ENCODE data around the gene ADGRL2.
"Not testable (repeated sequence)": the region's sequence is repeated elsewhere in the genome, so short reads cannot be mapped to it uniquely, and the experiment has no call there.

DNA sequence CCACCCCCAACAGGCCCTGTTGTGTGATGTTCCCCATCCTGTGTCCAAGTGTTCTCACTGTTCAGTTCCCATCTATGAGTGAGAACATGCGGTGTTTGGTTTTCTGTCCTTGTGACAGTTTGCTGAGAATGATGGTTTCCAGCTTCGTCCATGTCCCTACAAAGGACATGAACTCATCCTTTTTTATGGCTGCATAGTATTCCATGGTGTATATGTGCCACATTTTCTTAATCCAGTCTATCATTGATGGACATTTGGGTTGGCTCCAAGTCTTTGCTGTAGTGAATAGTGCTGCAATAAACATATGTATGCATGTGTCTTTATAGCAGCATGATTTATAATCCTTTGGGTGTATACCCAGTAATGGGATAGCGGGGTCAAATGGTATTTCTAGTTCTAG lies 70.4 kb downstream of the ADGRL2 start:
- TF ChIP-seq, protein P1, sequence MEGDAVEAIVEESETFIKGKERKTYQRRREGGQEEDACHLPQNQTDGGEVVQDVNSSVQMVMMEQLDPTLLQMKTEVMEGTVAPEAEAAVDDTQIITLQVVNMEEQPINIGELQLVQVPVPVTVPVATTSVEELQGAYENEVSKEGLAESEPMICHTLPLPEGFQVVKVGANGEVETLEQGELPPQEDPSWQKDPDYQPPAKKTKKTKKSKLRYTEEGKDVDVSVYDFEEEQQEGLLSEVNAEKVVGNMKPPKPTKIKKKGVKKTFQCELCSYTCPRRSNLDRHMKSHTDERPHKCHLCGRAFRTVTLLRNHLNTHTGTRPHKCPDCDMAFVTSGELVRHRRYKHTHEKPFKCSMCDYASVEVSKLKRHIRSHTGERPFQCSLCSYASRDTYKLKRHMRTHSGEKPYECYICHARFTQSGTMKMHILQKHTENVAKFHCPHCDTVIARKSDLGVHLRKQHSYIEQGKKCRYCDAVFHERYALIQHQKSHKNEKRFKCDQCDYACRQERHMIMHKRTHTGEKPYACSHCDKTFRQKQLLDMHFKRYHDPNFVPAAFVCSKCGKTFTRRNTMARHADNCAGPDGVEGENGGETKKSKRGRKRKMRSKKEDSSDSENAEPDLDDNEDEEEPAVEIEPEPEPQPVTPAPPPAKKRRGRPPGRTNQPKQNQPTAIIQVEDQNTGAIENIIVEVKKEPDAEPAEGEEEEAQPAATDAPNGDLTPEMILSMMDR (IDR thresholded peaks at IDR 0.05 in 2 of 3, conservative IDR thresholded peaks at IDR 0.05 in 1 of 3; ENCODE audit: borderline replicate concordance in 1 of 3, insufficient read depth in 1 of 3, low read depth in 2 of 3, low read length in 2 of 3), result not testable (repeated sequence)
- not testable (repeated sequence) for TF ChIP-seq EZH2 (IDR thresholded peaks at IDR 0.05); SRF (IDR thresholded peaks at IDR 0.05; ENCODE audit: low read depth); POLR2A (IDR thresholded peaks at IDR 0.05; ENCODE audit: borderline replicate concordance, extremely low read depth, insufficient read depth, insufficient read length)
- TF ChIP-seq, protein P2, sequence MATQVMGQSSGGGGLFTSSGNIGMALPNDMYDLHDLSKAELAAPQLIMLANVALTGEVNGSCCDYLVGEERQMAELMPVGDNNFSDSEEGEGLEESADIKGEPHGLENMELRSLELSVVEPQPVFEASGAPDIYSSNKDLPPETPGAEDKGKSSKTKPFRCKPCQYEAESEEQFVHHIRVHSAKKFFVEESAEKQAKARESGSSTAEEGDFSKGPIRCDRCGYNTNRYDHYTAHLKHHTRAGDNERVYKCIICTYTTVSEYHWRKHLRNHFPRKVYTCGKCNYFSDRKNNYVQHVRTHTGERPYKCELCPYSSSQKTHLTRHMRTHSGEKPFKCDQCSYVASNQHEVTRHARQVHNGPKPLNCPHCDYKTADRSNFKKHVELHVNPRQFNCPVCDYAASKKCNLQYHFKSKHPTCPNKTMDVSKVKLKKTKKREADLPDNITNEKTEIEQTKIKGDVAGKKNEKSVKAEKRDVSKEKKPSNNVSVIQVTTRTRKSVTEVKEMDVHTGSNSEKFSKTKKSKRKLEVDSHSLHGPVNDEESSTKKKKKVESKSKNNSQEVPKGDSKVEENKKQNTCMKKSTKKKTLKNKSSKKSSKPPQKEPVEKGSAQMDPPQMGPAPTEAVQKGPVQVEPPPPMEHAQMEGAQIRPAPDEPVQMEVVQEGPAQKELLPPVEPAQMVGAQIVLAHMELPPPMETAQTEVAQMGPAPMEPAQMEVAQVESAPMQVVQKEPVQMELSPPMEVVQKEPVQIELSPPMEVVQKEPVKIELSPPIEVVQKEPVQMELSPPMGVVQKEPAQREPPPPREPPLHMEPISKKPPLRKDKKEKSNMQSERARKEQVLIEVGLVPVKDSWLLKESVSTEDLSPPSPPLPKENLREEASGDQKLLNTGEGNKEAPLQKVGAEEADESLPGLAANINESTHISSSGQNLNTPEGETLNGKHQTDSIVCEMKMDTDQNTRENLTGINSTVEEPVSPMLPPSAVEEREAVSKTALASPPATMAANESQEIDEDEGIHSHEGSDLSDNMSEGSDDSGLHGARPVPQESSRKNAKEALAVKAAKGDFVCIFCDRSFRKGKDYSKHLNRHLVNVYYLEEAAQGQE (IDR thresholded peaks at IDR 0.05; ENCODE audit: low read depth), result not testable (repeated sequence)
- TF ChIP-seq, protein P3, sequence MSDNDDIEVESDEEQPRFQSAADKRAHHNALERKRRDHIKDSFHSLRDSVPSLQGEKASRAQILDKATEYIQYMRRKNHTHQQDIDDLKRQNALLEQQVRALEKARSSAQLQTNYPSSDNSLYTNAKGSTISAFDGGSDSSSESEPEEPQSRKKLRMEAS (IDR thresholded peaks at IDR 0.05), result not testable (repeated sequence)
- TF ChIP-seq, protein P4, sequence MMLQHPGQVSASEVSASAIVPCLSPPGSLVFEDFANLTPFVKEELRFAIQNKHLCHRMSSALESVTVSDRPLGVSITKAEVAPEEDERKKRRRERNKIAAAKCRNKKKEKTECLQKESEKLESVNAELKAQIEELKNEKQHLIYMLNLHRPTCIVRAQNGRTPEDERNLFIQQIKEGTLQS (IDR thresholded peaks at IDR 0.05), result not testable (repeated sequence)
